ENCODE data around the gene CAMSAP1. TPM values are rescaled to one million over a fixed set of nuclear protein-coding genes. Genes with fewer than 3 reads are reported as not detected.

CAMSAP1 gene
- polyA plus RNA-seq, 1 donor from 2014 or later = 58.5 TPM

DNA sequence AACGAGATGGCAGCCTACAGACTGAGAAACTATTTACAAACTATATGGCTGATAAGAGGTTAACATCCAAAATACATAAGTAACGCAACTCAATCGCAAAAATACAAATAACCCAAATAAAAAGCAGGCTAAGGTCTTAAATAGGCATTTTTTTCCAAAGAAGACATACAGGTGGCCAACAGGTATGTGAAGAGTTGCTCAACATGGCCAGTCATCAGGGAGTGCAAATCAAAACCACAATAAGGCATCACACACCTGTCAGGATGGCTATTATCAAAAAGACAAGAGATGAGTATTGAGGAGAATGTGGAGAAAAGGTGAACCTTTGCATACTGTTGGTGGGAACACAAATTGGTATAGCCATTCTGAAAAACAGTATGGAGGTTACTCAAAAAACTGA lies 73.5 kb downstream of the CAMSAP1 start:
- H3K9me3 ChIP-seq (ENCODE audit: low read length) = no peaks in the 10 kb centered on the region
- H4K20me1 ChIP-seq (ENCODE audit: insufficient read depth) = no peaks in the 10 kb centered on the region
- no peak overlapping the region for H3K4me3 ChIP-seq (ENCODE audit: low read length)
- H2AFZ ChIP-seq (ENCODE audit: low read depth, low read length) = no peak overlapping the region
- no peak overlapping the region for H3K27ac ChIP-seq (ENCODE audit: low read length)
- no peak overlapping the region for H3K4me2 ChIP-seq (ENCODE audit: low read length)
- H3K36me3 ChIP-seq (ENCODE audit: insufficient read depth, low read length) = peaks cover 5% of the 10 kb centered on the region
- no peaks in the 10 kb centered on the region for H3K27me3 ChIP-seq (ENCODE audit: insufficient read depth, low read depth, low read length)
- H3K9me2 ChIP-seq (ENCODE audit: insufficient read depth, low read length) = no peaks in the 10 kb centered on the region
- peaks cover 22% of the 10 kb centered on the region for H3K79me2 ChIP-seq (replicated peaks; ENCODE audit: insufficient read depth, low read length)
- TF ChIP-seq SMC3 (conservative IDR thresholded peaks at IDR 0.05; ENCODE audit: poor library complexity) = no peak
- TF ChIP-seq MXI1 (conservative IDR thresholded peaks at IDR 0.05; ENCODE audit: poor library complexity, severe bottlenecking) = no peak
- TF ChIP-seq POLR2AphosphoS5 (IDR thresholded peaks at IDR 0.05) = no peak
- no peak for TF ChIP-seq EP300 (conservative IDR thresholded peaks at IDR 0.05; ENCODE audit: poor library complexity, severe bottlenecking)
- no peak for TF ChIP-seq EZH2 (IDR thresholded peaks at IDR 0.05; ENCODE audit: borderline replicate concordance, insufficient read depth, low read length, poor library complexity, severe bottlenecking)
- TF ChIP-seq, protein P1, sequence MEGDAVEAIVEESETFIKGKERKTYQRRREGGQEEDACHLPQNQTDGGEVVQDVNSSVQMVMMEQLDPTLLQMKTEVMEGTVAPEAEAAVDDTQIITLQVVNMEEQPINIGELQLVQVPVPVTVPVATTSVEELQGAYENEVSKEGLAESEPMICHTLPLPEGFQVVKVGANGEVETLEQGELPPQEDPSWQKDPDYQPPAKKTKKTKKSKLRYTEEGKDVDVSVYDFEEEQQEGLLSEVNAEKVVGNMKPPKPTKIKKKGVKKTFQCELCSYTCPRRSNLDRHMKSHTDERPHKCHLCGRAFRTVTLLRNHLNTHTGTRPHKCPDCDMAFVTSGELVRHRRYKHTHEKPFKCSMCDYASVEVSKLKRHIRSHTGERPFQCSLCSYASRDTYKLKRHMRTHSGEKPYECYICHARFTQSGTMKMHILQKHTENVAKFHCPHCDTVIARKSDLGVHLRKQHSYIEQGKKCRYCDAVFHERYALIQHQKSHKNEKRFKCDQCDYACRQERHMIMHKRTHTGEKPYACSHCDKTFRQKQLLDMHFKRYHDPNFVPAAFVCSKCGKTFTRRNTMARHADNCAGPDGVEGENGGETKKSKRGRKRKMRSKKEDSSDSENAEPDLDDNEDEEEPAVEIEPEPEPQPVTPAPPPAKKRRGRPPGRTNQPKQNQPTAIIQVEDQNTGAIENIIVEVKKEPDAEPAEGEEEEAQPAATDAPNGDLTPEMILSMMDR (IDR thresholded peaks at IDR 0.05; ENCODE audit: poor library complexity, severe bottlenecking) = no peak
- TF ChIP-seq, protein P2, sequence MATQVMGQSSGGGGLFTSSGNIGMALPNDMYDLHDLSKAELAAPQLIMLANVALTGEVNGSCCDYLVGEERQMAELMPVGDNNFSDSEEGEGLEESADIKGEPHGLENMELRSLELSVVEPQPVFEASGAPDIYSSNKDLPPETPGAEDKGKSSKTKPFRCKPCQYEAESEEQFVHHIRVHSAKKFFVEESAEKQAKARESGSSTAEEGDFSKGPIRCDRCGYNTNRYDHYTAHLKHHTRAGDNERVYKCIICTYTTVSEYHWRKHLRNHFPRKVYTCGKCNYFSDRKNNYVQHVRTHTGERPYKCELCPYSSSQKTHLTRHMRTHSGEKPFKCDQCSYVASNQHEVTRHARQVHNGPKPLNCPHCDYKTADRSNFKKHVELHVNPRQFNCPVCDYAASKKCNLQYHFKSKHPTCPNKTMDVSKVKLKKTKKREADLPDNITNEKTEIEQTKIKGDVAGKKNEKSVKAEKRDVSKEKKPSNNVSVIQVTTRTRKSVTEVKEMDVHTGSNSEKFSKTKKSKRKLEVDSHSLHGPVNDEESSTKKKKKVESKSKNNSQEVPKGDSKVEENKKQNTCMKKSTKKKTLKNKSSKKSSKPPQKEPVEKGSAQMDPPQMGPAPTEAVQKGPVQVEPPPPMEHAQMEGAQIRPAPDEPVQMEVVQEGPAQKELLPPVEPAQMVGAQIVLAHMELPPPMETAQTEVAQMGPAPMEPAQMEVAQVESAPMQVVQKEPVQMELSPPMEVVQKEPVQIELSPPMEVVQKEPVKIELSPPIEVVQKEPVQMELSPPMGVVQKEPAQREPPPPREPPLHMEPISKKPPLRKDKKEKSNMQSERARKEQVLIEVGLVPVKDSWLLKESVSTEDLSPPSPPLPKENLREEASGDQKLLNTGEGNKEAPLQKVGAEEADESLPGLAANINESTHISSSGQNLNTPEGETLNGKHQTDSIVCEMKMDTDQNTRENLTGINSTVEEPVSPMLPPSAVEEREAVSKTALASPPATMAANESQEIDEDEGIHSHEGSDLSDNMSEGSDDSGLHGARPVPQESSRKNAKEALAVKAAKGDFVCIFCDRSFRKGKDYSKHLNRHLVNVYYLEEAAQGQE (IDR thresholded peaks at IDR 0.05; ENCODE audit: borderline replicate concordance) = no peak
- no peak for TF ChIP-seq TAF1 (IDR thresholded peaks at IDR 0.05; ENCODE audit: low read depth)
- H3K9ac ChIP-seq (ENCODE audit: low read length) = no peak overlapping the region
- no peaks in the 10 kb centered on the region for H3F3A ChIP-seq (ENCODE audit: insufficient read depth, low read length, poor library complexity, severe bottlenecking)

DNA sequence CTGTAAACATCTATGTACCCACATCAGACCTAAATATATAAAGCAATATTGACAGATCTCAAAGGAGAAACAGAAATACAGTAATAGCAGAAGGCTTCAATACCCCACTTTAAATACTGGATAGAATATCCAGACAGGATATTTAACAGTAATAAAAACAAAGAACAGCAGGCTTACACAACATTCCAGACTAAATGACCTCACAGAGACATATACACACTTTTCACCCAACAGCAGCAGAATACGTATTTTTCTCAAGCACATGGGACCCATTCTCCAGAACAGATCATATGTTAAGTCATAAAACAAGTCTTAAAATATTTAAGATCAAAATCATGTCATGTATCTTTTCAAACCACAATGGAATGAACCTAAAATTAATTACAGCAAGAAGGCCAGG lies 76.8 kb downstream of the CAMSAP1 start:
- H3K36me3 ChIP-seq (ENCODE audit: insufficient read depth, low read length) = peaks cover 15% of the 10 kb centered on the region
- no peak overlapping the region for H3K4me2 ChIP-seq (ENCODE audit: low read length)
- peaks cover 4% of the 10 kb centered on the region for H4K20me1 ChIP-seq (ENCODE audit: insufficient read depth)
- H3K79me2 ChIP-seq (replicated peaks; ENCODE audit: insufficient read depth, low read length) = peaks cover 44% of the 10 kb centered on the region
- no peak overlapping the region for H3K4me3 ChIP-seq (ENCODE audit: low read length)
- H3K9ac ChIP-seq (ENCODE audit: low read length) = no peak overlapping the region
- no peaks in the 10 kb centered on the region for H3F3A ChIP-seq (ENCODE audit: insufficient read depth, low read length, poor library complexity, severe bottlenecking)
- no peak for TF ChIP-seq EP300 (conservative IDR thresholded peaks at IDR 0.05; ENCODE audit: poor library complexity, severe bottlenecking)
- TF ChIP-seq SMC3 (conservative IDR thresholded peaks at IDR 0.05; ENCODE audit: poor library complexity) = no peak
- no peak for TF ChIP-seq RAD21 (conservative IDR thresholded peaks at IDR 0.05)
- no peak for TF ChIP-seq MXI1 (conservative IDR thresholded peaks at IDR 0.05; ENCODE audit: poor library complexity, severe bottlenecking)
- TF ChIP-seq, protein P1 (IDR thresholded peaks at IDR 0.05; ENCODE audit: poor library complexity, severe bottlenecking) = no peak
- TF ChIP-seq, protein P2 (IDR thresholded peaks at IDR 0.05; ENCODE audit: borderline replicate concordance) = no peak
- no peak for TF ChIP-seq POLR2AphosphoS5 (IDR thresholded peaks at IDR 0.05)
- TF ChIP-seq EZH2 (IDR thresholded peaks at IDR 0.05; ENCODE audit: borderline replicate concordance, insufficient read depth, low read length, poor library complexity, severe bottlenecking) = no peak
- H3K9me3 ChIP-seq (ENCODE audit: low read length) = no peaks in the 10 kb centered on the region
- H3K27me3 ChIP-seq (ENCODE audit: insufficient read depth, low read depth, low read length) = no peaks in the 10 kb centered on the region
- no peak overlapping the region for H3K27ac ChIP-seq (ENCODE audit: low read length)
- no peaks in the 10 kb centered on the region for H3K9me2 ChIP-seq (ENCODE audit: insufficient read depth, low read length)
- H2AFZ ChIP-seq (ENCODE audit: low read depth, low read length) = no peak overlapping the region

All from neural cell (in vitro differentiated cells).